ENCODE measurements around the gene PRC1. TPM values are rescaled to one million over a fixed set of nuclear protein-coding genes. Genes with fewer than 3 reads are reported as not detected.
"Not testable (repeated sequence)": the region's sequence is repeated elsewhere in the genome, so short reads cannot be mapped to it uniquely, and the experiment has no call there.

Gene PRC1, protein sequence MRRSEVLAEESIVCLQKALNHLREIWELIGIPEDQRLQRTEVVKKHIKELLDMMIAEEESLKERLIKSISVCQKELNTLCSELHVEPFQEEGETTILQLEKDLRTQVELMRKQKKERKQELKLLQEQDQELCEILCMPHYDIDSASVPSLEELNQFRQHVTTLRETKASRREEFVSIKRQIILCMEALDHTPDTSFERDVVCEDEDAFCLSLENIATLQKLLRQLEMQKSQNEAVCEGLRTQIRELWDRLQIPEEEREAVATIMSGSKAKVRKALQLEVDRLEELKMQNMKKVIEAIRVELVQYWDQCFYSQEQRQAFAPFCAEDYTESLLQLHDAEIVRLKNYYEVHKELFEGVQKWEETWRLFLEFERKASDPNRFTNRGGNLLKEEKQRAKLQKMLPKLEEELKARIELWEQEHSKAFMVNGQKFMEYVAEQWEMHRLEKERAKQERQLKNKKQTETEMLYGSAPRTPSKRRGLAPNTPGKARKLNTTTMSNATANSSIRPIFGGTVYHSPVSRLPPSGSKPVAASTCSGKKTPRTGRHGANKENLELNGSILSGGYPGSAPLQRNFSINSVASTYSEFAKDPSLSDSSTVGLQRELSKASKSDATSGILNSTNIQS
- 361 and 388 TPM in 2 replicates for total RNA-seq (2014; rRNA removed)
- 129 TPM for polyA plus RNA-seq (2012)

DNA sequence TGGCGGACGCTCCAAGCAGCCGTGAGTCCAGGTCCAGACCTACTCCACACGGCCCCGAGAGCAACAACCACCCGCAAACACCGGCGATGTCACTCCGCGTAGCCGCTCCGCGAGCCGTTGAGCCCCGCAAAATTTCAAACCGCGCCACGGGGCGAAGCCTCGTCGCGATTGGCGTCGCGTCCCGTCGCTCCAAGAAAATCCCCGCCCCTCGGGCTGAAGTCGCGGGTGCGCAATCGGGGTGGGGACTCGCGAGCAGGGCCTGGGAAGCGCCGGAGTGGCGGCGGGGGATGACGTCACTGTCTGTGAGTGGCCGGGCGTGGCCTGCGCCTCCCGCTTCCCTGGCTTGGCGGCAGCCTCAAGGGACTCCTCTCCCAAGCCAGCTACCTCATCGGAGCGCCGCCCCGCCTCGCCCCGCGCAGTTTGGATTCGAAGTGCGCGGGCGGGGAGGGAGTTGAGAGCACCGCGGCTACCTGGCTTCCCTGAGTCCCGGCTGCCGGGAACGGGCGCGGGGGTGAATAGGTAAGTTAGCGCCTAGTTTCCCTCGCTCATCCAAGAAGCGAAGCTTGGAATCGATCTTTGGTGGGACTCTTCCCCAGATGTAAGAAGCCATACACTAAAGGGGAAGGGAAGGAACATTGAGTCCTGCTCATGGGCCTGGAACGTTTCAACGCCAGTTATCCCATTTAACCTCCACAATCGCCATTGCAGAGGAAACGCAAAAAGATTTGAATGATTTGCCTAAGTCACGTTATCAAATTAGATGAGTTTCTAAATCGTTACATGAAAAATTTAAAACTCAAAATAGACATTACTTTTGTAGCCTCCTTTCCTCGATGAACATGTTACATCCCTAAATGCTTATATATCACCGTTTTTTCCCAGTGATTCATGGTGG is at the start of gene PRC1:
Gene PRC1, minus strand, starts transcription at position 119 of the 895 bp plus-strand sequence. Its CDS starts 118 bp downstream, at position 1.
- peak; percentile 96 for DNase-seq (ENCODE audit: low read depth)

DNA sequence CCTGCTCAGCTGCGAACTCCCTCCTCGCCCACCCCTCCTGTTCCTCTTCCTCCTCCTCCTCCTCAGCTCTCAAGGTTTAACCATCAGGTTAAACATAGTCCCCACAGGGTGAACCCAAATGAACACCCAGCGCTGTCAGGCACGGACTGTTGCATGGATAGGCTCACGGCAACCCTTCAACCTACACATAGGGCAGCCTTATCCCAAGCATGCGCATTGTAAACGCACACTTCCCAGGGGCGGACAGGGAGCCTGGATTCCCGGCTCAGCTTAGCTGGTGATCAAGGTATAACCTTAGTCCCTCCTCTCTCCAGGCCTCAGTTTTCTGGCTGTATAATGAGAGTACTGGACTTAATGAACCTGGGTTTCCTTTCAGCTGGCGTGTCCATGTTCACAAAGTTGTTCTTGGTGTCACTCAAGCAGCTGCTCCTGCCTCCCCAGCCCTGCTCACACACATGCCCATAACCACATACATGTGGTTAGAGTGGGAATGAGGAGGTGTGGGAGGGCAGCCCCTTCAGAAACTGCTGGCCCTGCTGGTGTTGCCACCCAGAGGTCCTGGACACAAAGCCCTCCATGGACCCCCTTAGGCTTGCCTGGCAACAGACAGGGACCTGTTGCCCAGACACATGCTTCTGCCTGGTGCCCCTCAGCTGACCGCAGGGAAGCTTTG is 49.0 kb upstream of the PRC1 start:
- DNase-seq (ENCODE audit: low read depth) = no peak

DNA sequence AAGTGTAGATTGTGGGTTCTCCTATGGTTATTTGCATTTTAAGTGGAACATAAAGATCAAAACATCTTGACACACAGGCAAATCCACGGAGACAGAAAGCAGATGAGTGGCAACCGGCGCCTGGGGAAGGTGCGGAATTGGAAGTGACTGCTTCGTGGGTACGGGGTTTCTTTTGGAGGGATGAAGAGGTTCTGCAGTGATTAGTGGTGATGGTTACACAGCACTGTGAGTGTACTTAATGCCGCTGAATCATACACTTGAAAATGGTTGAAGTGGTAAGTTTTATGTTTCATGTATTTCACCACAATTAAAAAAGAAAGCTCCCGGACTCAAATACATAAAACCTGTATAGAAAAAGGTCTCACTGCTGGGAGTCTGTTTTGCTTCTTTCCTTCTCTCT is 46.5 kb upstream of the PRC1 start:
- no peak for DNase-seq (ENCODE audit: low read depth)

DNA sequence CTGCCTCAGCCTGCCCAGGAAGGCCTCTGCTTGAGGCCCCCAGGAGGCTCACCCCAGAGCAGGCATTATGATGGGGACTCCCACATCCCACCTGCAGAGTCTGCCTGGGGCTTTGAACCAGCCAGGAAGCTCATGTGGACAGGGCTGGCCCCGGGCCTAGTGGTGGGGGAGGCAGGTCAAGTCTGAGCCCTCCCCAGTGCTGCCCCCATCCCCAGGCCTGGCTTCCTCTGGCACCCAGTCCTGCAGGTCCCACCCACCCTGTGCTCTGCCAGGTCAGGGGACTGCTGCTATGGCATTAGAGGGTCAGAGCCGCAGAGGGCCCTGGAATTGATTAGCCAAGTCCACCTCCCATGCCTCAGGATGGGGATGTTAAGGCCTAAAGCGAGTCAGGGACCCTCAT is 45.7 kb upstream of the PRC1 start:
- DNase-seq (ENCODE audit: low read depth) = no peak

DNA sequence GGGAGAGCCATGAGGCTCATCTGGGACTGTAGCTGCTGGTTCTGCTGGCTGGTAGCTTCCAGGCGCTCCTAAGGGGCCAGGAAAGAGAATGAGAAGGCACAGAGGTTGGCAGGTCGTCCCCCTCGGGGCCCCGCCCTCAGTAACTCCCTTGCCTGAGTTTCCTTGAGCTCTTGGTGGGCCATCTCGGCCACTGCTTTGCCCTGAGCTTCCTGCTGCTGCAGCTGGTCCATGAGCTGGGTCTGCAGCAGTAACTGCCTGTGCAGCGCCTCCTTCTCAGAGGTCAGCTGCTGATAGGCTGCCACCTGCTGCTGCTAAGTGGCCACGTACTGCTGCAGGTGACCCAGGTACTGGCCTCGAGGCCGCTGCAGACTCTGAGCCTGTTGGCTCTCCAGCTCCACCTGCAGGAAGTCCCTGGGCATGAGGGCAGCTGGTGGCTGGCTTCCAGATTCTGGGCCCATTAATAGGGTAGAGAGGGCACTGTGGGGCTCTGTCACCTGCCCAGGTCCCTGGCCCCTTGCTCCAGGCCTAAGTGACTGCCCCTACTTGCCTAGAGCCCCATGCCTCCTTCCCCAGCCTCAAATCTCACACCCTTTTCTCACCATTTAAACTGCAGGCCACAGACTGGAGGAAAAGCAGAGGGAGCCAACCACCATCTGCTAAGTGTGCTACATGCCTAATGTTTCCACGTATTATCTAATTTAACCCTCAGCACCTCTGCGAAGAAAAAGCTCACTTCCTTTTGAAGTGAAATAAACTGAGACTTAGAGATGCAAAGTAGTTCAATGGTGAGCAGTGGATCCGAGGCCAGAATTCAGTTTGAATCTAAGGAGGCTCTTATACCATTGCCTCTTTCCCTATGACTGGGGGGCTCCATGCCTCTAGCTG is 38.8 kb upstream of the PRC1 start:
- DNase-seq (ENCODE audit: low read depth) = no peak

DNA sequence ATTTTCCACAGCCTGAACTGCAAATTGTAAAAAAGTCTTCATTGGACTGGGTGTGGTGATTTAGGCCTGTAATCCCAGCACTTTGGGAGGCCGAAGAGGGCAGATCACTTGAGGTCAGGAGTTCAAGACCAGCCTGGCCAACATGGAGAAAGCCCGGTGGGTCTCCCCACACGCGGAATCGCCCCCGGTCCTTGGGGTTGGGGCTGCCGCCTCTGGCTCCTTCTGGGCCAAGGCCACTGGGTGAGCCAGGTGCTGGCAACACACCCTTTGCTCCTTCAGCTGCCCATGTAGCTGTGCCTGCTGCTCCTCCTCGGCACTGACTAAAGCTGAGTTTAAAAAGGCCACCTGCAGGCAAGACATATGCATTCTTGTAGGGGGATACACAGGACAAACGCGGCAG is 37.5 kb upstream of the PRC1 start:
- no peak for DNase-seq (ENCODE audit: low read depth)

DNA sequence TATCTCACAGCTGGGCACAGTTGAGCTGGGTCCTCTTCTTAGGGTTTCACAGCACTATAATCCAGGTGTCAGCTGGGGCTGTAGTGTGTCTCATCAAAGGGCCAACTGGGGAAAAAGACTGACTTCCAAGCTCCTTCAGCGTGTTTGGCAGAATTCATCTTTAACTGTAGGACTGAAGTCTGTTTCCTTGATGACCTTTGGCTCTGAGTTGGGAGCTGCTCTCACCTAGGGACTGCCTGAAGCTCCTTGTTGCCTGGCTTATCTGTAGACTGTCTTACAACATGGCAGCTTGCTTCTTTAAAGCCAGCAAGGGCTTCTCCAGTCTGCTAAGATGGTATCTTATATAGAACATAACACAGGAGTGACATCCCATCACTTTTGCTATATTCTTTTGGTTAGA is 33.3 kb upstream of the PRC1 start:
- DNase-seq (ENCODE audit: low read depth) = no peak

DNA sequence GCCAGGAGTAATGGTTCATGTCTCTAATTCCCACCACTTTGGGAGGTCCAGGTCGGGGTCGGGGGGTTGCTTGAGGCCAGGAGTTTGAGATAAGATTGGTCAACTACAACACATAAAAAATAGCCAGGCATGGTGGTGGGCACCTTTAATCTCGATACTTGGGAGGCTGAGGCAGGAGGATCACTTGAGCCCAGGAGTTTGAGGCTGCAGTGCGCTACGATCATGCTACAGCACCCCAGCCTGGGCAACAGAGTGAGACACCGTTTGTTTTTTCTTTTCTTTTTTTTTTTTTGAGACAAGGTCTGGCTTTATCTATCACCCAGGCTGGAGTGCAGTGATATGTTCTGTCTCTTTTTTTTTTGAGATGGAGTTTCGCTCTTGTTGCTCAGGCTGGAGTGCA is 29.4 kb upstream of the PRC1 start:
- DNase-seq (ENCODE audit: low read depth) = no peak

DNA sequence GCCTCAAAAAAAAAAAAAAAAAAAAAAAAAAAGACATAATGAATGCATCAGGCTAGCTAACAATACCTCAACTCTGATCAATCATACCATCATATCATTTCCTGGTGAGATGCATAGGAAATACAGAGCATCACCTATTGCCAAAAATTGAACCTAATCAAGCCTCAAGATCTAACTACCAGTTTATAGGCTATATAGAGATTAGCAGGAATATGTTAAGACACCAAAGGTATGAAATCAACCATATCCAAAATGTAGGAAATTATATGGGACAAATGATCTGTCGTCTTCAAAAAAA is 28.4 kb upstream of the PRC1 start:
- no peak for DNase-seq (ENCODE audit: low read depth)

DNA sequence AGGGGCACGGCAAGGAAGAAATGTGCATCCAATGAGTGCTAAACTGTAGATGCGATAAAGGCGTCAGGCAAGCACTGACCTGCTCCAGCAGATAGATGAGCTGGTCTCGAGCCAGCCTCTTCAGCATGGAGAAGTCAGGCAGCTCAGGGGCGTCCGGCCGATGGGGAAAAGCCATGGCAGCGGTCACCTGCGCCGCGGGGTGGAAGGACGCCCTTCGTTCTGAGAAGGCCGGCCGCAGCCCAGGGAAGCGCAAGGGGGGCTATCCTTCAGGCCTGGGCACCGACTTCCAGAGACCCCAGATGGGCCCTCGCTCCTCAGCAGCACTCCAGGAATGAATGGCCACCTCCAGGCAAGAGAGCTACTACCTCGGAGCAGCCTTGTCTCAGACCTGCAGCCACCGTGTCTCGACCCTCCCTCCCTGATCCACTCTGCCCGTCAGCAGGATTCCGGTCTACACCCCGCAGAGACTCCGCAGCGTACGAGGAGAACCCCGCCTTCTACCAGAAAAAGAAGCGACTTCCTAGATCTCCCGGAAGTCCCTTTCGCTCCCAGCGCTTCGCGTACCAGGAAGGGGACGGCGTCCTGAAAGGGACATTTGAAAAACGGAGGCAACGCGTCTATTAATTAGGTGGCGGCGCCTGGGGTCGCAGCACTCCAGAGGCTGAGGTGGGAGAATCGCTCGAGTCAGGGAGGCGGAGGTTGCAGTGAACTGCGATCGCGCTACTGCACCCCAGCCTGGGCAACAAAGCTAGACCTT is 27.9 kb upstream of the PRC1 start, which contains the start of gene VPS33B:
Gene VPS33B, minus strand, starts transcription at position 520 of the 757 bp plus-strand sequence. Its CDS starts 345 bp downstream, at position 175.
- peak; percentile 82 for DNase-seq (ENCODE audit: low read depth)

DNA sequence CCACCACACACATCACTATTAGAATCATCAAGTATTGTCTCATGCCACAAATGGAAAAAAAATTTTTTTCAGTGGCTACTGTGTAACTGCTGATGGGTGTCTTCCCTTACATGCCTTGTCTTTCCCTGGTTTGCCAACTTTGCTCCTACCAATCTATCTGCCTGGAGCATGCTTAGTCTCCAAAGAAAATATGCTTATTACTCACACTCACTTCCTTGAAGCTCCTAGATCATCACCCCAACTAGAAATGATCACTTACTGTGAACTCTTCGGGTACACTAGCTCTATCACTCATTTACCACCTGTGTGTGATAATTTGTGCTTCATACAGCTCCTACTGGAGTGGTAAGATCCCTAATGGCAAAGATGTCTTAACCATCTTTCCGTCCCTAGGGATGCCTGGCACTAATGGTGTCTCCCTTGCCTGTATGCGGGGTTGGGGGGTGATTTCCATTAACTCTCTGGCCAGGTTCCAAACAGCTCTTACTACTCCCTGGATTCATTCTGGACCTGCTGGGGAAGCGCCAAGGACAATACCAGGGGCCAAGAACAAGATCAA is 27.3 kb upstream of the PRC1 start:
- peak; percentile 21 for DNase-seq (ENCODE audit: low read depth)

DNA sequence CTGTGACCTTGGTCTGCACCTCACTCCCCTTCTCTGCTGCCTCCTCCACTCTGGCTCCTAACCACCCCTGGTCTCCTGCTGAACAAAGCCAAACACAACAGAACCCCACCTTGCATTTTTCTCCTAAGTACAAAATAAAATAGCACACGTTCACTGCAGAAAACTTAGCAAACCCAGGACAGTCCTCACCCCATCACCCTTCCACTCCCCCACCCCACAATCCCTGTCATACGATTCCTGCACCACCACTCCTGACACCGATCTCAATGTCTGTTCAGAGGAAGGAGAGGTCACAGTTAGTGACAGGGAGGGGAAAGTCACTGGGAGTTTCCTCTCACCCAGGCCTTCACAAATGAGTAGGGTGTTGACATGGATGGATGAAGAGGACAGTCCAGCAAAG is 23.8 kb upstream of the PRC1 start:
- no peak for DNase-seq (ENCODE audit: low read depth)

DNA sequence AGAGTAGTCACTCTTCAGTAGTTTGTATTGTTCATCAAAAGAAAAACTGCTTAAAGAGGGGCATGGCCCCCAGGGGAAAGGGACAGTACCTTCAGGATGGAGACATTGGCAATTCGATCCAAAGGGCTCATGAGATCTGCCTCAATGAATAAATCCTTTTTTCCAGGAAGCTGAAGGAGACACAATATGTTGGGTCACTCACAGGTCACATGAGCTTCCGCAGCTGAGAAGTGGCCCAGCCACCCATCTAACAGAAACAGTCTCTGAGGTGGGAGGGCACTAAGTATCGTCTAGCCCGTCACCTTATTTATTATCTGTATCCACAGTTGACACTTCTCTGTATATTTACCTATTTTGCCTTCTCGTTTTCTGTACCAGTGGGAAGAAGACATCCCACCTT is 23.4 kb upstream of the PRC1 start:
- no peak for DNase-seq (ENCODE audit: low read depth)

DNA sequence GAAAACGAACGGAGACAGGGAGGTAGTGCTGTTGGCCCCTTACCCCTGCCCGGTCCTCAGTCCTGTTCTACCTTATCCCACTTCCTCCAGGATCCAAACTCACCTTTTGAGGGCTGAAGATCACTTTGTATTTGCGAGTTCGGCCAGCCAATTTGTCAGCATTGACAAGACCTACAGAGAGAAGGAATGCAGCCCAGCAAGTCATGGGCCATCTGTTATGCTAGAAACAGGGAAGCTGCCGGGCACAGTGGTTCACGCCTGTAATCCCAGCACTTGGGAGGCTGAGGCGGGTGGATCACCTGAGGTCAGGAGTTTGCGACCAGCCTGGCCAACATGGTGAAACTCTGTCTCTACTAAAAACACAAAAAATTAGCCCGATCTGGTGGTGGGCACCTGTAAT is 19.4 kb upstream of the PRC1 start:
- DNase-seq (ENCODE audit: low read depth) = not testable (repeated sequence)

DNA sequence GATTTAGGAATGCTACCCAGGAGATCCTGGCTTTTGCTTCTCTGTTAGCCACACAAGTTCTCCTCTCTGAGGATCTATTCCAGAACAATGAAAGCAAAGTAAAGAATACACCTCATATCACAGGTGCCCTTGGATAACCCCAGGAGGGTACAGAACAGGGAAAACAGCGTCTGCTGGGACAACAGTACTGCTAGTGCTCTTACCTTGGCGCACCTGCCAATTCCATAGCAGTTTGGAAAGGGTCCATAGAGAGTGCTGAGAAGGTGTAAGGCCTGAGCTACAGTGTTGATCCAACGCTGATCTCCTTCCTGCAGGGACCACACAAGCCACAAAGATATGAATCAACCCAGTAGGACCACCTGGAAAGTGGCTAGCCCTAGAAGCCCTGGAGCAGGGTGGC is 12.9 kb upstream of the PRC1 start:
- DNase-seq (ENCODE audit: low read depth) = no peak

DNA sequence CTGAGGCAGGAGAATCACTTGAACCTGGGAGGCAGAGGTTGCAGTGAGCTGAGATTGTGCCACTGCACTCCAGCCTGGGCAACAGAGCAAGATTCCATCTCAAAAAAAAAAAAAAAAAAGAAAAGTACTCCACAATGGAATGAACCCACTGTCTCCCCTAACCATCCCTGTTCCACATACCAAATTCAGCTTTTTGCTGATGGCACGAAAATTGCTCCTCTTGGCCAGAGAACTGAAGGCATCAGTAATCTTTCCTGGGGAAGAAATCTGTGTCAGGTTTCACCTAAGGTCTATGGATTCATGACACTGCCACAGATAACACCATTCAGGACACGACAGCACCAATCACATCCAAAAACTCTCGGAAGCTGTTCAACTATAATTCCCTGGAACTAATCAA is 6.9 kb upstream of the PRC1 start:
- no peak for DNase-seq (ENCODE audit: low read depth)

DNA sequence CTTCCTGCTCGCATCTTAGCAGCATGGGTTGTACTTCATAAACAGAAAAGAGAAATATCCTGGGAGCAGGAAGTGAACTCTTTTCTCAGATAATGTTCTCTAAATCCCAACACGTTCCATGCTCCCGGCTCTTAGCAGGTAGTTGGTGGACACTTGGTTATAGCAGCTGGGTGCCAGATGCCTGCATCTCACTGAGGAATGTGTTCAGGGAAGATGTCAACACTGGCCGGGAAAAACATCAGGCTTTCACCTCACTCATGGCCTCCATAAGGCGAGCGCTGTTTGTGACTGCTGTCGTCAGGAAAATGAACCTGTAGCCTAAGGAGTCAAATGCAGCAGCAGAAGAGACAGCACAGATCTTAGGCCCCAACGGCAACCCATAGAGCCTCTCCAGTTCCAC is 4.4 kb upstream of the PRC1 start:
- no peak for DNase-seq (ENCODE audit: low read depth)

DNA sequence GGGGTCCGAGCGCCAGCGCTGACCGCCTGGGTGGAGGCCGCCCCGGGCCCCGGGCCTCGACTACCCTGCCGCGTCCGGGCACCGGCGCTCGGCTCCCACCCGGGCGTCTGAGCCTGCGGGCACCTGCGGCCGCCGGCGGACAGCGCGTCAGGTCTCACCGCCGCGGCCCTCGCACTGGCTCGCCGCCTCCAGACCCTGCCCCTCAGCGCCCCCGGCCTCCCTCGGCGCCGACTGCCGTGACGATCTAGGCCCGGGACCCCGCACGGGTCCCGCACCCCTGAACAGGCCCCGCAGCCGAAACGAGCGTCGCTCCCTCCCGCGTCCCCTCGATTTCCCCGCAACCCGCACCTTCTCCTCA is 297 bp downstream of the PRC1 start:
- DNase-seq (ENCODE audit: low read depth) = no peak

DNA sequence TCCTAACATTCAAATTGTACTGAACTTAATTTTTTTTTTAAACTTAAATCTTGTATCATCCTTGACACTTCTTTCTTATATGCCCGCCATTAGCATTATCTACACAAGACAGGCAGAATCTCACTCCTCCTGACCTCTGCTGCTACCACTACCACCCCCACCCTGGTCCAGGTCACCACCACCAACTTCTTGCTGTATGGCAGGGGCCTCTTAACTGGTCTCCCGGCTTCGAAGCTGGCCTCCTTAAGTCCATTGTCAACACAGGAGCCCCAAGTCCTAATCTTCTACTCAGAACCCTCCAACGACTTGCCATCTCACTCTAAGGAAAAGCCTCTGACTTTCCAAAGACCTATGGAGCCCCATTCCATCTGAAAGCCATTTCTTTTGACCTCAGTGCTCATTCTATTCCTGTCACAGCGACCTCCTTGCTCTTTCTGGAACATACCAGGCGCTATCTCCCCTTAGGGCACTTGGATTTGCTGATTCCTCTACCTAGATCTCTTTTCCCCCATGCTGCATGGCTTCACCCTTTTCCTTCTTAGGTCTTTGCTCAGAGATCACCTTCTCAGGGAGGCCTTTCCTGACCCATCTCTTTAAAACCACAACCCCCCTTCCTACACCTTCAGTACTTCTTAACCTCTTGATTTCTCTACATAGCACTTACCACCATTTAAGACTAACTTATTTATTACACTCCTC is 2.6 kb downstream of the PRC1 start:
- no peak for DNase-seq (ENCODE audit: low read depth)

All from LHCN-M2 (cell line).